Prostate gland (tissue), 2 donors: Measurements from ENCODE around the gene IL1A.

Source experiments
- CTCF ChIP-seq, 4 experiments: fragments of 200-600 bp in 2 of 4; fragments of 450-650 bp in 2 of 4; sonication (generic) in 2 of 4; IDR thresholded peaks; 1 replicate in 3 of 4; 2 replicates in 1 of 4; pipeline ENCODE4 v1.5.1; 2016 to 2019; ENCODE audit warnings: antibody characterized with exemption in 4 of 4, mild to moderate bottlenecking in 2 of 4, moderate library complexity in 2 of 4
- POLR2A ChIP-seq: fragments of 450-650 bp; IDR thresholded peaks from one replicate; pipeline ENCODE4 v1.6.1; 2016; ENCODE audit warnings: antibody characterized with exemption, mild to moderate bottlenecking

- no peak for TF ChIP-seq CTCF (IDR thresholded peaks at IDR 0.05)
- TF ChIP-seq POLR2A, result no peak
Observed at GRCh38 chr2:112820343-112820742, 36.0 kb upstream of the IL1A start.
